Activated effector memory CD4-positive, alpha-beta T cell treated with Interleukin-2 at 50 U/mL for 16 hours (primary cell): ENCODE data around the gene FNDC3A.
"Not testable (repeated sequence)": the region's sequence is repeated elsewhere in the genome, so short reads cannot be mapped to it uniquely, and the experiment has no call there.

Source experiments
- DNase-seq: peaks from one replicate; pipeline ENCODE4 v3.0.0-alpha.2; 2020

The FNDC3A gene

DNA sequence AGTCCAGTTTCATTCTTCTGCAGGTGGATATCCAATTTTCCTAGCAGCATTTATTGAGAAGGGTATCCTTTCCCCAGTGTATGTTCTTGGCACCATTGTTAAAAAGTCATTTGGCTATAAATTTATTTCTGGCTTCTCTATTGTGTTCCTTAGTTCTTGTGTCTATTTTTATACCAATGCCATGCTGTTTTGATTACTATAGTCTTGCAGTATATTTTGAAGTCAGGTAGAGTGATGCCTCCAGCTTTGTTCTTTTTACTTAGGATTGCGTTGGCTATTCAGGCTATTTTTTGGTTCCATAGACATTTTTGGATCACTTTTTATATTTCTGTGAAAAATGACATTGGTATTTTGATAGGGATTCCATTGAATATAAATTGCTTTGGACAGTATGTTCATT is 172.7 kb downstream of the FNDC3A start:
- DNase-seq = no peak

DNA sequence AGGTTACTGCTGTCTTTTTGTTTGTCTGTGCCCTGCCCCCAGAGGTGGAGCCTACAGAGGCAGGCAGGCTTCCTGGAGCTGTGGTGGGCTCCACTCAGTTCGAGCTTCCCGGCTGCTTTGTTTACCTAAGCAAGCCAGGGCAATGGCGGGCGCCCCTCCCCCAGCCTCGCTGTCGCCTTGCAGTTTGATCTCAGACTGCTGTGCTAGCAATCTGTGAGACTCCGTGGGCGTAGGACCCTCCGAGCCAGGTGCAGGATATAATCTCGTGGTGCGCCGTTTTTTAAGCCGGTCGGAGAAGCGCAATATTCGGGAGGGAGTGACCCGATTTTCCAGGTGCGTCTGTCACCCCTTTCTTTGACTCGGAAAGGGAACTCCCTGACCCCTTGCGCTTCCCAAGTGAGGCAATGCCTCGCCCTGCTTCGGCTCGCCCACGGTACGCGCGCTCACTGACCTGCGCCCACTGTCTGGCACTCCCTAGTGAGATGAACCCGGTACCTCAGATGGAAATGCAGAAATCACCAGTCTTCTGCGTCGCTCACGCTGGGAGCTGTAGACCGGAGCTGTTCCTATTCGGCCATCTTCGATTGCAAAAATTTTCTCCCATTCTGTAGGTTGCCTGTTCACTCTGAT is 182.4 kb downstream of the FNDC3A start:
- DNase-seq = not testable (repeated sequence)

DNA sequence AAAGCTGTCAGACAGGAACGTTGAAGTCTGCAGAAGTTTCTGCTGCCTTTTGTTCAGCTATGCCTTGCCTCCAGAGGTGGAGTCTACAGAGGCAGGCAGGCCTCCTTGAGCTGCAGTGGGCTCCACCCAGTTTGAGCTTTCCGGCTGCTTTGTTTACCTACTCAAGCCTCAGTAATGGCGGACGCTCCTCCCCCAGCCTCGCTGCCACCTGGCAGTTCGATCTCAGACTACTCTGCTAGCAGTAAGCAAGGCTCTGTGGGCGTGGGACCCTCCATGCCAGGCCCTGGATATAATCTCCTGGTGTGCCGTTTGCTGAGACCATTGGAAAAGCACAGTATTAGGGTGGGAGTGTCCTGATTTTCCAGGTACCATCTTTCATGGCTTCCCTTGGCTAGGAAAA is 187.4 kb downstream of the FNDC3A start:
- not testable (repeated sequence) for DNase-seq

DNA sequence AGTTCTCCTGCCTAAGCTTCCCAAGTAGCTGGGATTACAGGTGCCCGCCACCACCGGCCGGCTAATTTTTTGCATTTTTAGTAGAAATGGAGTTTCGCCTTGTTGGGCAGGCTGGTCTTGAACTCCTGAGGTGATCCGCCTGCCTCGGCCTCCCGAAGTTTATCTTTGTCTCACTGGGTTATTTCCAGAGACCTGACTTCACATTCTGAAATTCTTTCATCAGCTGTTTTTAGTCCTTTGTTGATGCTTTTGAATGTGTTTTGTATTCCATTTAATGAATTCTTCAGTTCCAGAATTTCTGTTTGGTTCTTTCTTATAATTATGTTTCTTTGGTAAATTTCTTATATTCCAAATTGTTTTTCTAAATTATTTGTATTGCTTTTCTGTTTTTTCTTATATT is 189.0 kb downstream of the FNDC3A start:
- DNase-seq = no peak

DNA sequence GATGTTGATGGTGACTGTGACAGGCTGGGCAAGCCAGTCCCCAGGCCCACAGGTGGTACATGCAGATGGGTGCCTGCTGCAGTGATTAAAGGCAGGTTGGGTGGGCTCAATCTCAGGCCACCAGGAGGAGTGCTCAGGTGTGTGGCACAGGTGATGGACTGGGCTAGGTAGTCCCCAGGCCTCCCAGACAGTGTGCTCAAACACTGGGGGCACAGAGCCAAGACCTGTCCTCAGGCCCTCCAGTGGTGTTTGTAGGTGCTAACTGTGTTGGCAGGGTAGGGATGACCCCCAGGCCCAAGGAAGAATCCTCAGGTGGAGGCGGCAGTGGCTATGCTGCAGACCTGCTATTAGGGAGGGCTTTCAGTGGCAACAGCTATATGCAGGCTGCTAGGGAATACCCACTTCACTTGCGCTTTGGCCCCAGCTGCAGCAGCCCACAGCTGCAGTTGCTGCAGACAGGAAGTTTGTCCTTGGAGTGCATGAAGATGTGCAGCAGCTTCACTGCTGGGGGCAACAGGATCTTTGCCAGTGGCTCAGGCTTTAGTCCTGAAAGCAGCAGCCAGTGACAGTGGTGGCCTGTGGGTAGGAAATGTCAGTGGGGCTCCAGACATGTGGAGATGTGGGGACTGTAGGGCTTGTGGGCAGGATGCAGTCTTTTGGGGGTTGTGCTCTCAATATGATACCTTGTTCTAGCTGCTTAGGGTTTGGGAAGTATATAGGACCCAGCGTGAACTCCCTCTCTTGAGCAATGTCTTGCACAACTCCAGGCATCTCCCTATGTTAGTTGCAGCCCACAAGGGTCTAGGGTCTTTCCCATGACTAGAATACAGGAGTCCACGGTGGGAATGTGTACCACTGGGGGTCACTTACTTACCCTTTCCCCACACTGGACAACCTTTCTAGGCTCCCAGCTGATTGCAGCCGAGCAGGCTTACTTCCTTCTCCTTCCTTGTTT is 190.4 kb downstream of the FNDC3A start:
- no peak for DNase-seq

DNA sequence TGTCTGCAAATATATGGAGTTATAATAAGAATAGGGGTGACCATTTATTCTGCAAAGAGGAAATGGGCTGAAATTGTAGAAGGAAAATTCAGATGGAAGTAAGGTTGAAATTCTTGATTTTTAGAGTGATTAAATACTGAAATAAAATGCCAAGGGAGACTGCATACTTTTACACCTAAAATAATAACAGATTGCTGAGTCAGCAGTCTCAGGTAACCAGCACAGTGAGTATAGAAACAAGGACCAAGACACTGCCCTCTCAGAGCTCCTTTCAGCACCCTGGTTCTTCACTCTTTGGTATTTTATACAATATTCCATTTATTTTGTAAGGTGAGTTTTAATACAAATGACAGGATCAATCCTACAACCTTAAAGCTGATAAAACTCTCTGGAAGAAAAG is 195.6 kb downstream of the FNDC3A start:
- no peak for DNase-seq

DNA sequence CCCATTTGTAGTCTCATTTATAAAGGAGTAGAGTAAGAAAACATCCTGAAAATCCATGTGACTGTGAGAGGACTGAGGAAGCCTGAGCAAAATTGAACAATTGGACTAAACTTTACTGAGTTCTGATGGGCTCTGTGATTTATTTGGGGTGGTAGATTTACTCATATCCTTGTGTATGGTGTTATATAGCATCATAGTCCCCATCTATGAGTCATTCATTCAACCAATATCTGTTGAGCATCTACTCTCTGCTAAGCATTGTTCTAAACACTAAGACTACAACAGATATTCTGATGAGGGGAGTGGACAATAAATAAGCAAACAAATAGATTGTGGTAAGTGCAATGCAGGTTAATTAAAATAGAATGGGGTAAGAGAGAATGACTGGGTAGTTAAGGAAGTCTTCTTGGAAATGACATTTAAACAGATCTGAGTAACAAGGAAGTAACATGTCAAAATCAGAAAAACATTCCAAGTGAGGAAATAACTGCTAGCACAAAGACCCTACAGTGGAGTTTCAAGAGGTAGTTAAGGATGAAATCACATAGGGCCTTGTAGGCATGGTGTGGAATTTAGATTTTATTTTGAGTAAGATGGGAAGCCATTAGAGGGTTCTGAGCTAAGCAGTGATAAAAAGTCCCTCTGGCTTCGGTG is 208.1 kb downstream of the FNDC3A start:
- DNase-seq = no peak

DNA sequence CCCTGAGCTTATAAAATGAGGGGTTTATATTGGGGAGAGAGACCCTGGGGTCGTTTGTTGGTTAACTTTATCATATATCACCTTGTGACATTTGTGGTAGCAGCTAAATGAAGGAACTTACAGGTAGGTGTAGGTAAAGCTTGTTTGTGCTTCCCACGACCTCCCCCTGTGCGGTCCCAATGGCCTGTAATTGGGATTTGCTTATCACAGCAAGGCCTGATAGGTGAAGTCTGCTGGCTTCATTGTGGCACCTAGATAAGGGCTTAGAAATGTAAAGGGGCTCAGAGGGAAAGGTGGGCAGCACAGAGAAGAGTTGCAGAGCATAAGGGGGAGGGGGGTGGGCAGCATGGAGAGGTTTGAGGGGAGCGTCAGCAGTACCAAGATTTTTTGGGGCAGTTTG is 208.9 kb downstream of the FNDC3A start:
- no peak for DNase-seq

DNA sequence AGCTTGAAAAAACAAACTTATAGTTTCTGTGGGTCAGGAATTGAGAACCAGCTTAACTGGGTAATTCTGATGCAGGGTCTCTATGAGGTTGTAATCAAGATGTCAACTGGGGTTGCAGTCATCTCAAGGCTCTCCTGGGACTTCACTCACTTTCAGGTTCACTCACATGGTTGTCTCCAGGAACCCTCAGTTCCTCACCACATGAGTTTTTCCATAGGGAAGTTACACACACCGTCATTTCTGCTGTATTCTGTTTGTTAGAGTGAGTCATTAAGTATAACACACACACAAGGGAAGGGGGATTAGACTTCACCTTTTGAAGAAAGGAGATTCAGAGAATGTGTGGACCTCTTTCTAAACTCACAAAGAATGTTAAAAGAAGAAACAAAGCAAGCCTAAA is 209.6 kb downstream of the FNDC3A start:
- DNase-seq = no peak

DNA sequence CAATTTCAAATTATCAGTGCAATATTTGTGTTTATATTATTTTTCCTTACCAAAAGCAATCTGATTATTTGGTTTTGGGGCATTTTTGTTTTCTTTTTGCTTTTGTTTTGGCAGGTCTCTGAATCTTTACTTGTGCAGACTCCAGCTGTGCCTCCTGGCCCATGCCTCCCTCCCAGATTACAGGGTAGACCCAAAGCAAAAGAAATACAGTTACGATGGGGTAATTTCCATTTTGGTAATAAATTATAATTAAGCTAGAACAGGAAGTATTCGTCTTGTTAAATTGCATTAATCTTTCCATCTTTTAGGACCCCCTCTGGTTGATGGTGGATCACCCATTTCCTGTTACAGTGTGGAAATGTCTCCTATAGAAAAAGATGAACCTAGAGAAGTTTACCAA is 215.2 kb downstream of the FNDC3A start:
- no peak for DNase-seq

DNA sequence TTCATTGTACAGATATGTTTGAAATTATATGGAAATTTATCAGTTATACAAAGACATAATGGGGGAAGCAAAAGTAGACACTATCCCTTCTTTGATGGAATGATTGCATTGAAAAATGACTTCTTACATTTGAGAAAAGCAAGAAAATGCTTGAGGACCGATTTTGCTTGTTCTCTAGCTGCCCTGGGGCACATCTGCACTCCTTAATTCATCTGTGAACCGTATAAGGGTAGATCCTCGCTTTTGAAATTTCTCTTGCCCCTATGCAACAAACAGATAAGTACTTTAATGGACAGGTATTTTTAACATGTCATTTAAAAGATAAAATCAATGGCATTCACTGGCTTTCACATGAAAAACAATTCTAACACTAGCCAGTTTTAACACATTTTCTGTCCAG is 230.9 kb downstream of the FNDC3A start:
- DNase-seq = no peak

DNA sequence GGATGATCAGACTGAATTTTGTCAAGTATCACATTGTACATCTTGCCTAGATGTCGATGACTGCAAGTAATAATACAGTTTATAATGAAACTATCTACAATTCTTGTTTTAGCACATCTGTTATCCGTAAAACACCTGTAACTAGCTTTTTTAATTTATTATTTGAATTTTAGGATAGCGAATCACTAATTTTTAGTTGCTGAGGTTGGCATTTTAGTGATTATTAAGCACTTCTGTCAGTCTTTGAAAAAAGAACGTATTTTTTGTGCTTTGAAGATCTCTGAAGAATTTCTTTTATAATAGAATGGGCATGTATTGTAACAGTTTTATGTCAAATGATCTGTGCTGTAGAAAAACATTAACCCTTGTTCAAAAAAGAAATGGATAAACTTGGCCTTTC is 232.9 kb downstream of the FNDC3A start:
- DNase-seq = no peak

DNA sequence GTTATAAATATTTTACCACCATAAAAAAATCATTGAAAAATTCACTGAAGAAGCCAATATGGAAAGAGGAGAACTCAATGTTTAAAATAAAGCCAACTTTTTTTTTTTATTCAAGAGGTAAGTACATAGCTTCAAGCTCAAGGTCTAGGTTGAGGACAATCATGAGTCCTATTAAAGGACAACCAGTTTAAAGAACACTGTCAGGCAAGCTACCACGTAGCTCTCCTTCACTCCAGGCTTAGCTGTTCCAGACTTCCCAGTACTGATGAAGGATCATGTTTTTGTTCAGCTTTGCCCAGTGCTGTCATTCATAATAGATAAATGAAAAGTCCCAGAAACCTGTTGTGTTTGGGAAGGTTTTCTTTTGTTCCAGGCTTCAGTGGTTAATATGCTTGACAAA is 234.4 kb downstream of the FNDC3A start:
- no peak for DNase-seq

DNA sequence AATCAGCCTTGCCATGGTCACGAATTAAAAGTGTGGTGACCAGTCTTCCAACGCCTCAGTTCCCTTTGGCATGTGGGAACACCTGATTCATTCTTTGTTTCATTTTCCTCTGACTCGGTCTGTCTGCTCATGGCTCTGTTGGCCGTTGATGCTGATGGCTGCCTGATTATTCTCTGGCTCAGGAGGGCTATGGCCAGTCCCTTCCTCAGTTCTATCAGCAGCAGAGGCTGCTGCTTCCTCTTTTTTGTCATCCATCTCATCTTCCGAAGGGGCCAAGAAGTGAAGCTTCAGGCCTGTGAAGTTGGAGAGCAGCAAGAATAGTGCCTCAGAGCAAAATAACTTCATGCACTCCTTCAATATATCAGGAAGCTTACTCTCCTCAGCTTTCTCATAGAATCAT is 235.0 kb downstream of the FNDC3A start:
- no peak for DNase-seq

DNA sequence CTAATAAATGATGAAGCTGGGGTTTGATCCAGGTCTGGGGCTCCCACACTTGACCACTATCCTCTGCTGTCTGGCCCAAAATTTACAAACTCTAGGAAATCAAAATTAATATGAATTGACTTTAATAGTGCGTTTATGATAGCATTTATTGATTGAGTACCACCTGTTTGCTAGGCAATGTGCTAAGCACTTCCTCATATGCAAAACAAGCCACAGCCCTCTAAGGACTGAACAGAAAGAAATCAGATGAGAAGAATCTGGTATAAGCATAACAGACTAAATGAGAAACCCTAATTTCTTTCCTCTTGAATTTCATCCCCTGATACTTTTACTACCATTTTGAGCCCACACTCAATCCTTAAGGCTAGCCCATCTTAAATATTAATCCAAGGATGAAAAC is 237.8 kb downstream of the FNDC3A start:
- no peak for DNase-seq

DNA sequence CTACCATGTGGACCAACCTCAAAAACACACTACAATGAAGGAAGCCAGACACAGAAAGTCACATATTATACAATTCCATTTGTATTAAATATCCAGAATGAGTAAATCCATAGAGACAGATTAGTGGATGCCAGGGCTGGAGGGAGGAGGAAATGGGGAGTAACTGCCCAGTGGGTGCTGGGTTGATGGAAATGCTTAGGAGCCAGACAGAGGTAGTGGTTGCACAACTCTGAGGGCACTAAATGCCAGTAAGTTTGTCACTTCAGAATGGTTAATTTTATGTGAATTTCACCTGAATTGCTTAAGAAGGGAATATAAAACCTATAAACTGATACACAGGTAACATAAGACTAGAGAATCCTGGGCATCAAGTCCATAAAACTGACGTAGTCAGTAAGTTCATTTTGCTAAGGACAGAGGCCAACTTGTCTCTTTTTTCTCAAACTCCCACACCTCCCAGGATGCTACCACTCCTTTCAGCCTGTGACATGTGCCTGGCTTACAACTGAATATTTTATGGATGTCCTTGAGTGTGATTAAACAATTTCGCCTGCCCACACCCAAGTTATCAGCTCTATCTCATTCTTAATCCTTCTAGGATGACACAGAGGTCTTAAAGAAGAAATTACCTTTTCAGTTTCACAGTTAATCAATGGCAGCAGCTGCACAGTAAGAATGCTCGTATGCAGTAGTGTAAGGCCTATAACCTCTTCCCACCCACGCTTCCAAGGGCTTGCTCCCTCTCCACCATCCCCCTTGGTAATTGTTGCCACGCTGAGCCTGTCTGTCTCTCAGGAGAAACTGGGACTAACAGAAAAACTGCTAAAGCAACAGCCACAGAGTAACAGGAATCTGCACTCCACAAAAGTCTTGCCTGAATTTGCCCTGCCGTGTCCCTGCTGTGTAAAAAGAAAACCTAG is 238.5 kb downstream of the FNDC3A start:
- no peak for DNase-seq

DNA sequence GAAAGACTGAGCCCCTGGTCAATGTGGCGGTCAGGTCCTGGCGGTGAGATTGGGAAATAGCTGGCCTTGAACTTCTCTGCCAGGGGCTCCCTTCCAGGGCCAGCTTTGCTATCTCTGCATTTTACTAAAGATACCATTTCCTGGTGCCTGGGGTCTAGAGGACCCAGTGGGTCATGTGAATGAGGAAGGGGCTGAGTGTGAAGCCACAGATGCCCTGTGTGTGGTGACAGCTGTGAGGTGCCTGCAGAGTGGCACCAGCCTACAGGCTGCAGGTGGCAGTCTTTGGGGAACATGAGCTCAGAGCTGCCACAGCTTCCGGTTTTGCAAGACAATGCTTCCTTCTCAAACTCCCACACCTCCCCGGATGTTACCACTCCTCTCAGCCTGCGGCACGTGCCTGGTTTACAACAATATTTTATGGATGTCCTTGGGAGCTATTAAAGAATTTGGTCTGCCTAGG is 239.2 kb downstream of the FNDC3A start:
- no peak for DNase-seq

DNA sequence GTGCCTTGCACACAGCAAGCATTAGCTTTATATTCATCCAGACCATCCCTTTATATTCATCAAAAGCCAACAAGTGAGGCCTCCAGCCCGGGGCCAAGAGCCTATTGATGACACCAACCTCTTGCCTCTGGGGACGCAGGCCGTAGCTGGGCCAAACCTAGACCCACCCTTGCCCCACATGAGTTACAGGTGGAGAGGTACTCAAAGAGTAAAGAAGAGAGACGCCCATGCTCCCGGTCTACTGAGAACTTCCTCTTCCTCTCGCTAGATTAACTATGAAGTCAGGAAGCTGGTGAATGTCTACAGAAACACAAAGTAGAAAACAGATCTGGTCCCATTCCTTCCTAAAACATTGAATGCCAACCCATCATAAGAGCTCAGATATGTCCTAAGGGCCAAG is 240.6 kb downstream of the FNDC3A start:
- DNase-seq = no peak

DNA sequence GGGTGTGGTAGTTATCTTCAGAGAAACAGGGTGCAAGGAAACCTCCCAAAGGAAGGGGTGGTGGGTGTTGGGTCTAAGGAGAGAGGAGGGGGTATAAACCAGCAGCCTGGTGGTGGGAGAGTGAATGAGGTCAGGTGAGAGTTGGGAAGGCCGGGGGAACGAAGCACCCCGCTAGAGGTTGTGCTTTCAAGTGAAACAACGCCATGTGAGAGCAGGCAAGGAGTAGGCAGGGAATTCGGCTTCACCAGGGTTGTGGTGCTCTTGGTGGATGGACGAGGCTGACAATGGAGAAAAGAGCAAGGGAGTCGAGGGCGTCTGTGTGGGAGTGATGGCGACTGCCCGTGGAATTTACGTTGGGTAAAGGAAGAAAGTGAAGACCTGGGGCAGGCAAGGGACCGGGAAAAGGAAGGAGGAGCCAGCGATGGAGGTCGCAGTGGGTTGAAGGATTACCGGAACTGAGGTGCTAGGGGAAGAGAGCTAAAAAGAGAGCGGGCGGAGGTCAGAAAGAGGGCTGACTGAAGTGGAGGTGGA is 242.3 kb downstream of the FNDC3A start:
- DNase-seq = no peak

DNA sequence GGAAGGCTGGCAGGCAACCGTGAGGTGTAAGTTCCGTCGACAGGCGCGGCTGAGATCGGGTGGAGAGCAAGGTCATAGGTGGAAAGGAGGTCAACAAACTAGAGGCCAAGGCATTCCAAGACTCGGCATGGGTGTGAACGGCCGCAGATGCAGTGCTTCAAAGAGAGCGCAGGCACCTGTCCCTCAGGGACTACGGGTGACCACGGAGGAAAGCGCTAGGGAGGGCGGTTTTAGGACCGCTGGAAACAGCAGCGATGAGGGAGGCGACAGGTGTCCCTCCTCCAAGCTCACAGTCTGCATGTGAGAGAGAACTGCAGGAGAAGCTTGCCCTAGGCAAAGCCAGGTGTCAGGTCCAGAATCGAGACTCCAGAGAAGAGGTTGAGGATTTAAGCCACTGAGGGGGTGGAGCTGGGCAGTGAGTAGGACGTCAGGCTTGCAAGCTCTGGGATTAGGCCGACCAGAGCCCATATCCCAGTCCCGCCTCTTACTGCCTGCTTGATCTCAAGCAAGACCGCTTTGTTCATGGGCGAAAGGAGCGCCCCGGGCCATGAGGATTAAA is 242.9 kb downstream of the FNDC3A start:
- DNase-seq = no peak

DNA sequence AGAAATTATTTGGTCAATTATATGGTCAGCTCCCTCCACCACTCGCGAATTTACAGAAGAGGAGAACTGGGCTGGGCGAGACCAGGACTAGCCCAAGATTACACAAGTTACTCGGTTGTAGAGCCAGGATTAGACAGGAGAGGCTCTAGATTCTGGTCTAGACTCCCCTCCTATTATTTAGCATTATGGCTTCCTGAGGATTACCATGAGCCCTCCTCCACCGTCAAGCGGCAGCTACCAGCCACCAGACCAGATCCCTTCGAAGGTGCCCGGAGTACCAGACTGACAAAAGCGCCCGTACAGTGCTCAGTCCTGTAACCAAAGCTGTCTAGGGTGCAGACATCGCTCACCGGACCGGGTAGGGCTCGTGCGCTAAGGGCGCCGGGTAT is 243.9 kb downstream of the FNDC3A start:
- no peak for DNase-seq
